GM12874 (cell line): Measurements from ENCODE around the gene HSBP1.

Experiments
- TF ChIP-seq, protein P1 (sequence below): IDR thresholded peaks from 2 replicates; pipeline ENCODE4 v1.5.1; 2011; ENCODE audit warnings: low read depth, mild to moderate bottlenecking, control low read depth, low read length, moderate library complexity; ENCODE audit not compliant: insufficient read depth

Gene HSBP1

DNA sequence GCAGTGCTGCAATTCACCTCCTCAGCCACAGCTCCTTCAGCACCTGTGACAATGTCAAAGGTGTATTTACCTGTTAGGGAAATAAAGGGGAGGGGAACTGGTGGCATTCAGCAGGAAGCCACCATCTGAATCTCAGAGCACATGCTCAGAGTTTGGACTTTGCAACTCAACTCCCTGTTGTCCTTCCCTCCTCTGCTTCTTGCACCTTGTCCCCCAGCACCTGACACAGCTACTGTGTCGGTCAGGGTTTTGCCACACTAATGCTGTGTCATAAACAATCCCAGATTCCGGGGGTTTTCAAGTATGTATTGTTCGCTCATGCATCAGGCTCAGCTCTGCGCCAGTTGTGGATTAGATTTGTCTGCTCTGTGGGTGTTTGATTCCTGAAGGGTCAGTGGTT lies 43.7 kb downstream of the HSBP1 start:
- TF ChIP-seq, protein P1, sequence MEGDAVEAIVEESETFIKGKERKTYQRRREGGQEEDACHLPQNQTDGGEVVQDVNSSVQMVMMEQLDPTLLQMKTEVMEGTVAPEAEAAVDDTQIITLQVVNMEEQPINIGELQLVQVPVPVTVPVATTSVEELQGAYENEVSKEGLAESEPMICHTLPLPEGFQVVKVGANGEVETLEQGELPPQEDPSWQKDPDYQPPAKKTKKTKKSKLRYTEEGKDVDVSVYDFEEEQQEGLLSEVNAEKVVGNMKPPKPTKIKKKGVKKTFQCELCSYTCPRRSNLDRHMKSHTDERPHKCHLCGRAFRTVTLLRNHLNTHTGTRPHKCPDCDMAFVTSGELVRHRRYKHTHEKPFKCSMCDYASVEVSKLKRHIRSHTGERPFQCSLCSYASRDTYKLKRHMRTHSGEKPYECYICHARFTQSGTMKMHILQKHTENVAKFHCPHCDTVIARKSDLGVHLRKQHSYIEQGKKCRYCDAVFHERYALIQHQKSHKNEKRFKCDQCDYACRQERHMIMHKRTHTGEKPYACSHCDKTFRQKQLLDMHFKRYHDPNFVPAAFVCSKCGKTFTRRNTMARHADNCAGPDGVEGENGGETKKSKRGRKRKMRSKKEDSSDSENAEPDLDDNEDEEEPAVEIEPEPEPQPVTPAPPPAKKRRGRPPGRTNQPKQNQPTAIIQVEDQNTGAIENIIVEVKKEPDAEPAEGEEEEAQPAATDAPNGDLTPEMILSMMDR: no peak

DNA sequence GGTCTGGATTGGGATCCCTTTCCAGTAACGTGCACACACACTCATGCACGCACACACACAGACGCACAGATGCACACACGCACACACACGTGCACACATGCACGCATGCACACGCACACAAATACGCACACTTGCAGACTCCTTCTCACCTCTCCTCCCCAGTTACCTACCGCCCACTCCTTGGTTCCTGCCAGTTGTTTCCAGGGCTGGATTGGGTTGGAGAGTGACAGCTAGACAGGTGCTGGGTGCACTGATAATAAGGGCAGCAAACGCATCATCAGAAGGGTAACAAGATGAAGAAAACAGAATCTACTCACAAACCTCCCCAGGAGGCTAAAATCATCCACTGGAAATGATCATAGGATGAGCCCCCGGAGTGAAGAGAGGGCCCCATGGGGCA lies 45.0 kb downstream of the HSBP1 start:
- TF ChIP-seq, protein P1: no peak

DNA sequence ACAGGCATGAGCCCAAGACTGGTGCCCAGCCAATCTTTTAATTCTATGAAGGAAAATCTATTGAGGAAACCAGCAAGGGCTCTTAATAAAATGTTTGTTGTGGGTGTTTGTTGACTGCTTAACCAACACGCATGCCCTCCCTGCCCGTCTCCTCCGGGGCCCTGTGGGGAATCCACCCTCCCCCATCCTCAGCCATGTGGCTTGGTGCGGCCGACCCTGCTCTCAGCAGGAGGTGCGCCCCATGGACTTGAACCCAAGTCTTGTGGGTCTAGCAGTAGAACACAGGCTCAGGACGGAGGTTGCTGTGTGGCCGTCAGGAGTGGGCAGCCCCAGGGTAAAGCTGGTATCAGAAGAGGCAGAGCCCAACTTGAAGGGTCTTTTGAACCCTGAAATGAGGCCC lies 46.1 kb downstream of the HSBP1 start:
- TF ChIP-seq, protein P1: no peak

DNA sequence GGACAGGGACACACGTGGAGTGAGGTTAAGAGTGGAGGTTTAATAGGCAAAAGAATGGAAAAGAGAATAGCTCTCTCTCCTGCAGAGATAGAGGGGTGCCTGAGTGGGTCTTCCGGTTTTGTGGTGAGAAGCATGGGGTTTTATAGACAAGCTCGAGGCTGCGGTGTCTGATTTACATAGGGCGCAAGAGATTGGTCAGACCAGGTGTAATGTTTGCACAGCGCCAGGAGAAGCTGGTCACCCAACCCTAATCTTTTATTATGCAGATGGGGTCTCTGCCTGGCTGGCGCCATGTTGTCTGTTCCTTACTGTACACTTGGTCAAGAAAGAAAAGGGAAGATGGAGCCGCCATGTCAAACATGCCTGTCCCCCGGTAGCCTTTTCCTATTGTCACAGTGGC lies 46.6 kb downstream of the HSBP1 start:
- TF ChIP-seq, protein P1: no peak

DNA sequence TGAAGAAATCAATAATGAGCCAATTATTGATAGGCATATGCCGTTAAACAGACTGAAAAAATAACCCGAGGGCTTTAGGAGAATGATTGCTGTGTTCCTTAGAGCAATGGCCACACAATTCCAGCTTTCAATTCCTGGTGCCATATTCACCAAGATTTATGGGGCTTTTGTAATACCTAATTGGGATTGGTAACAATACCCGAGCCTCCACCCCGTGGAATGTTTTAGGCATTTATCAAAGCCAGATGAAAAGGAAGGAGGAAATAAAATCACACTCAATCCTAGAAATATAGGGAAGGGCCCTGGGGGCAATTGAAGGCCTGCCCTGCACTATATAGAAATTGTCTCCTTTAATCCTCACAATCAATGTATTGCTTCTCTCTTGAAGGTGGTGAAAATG lies 49.0 kb downstream of the HSBP1 start:
- TF ChIP-seq, protein P1: no peak

DNA sequence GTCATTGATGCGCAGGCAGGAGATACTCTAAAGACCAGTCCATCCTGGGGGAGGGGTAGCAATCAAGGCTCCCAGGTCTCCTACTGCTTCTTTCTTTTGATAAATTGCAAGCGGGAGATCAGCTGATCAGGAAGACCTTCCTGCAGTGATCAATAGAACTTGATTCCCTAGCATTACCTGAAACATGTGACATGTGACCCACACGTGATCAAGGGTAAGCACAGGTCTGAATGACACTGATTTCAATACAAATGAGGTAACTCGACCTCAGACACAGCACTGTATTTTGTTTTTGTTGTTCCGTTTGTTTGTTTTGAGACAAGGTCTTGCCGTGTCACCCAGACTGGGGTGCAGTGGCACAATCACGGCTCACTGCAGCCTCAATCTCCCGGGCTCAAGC lies 51.5 kb downstream of the HSBP1 start:
- TF ChIP-seq, protein P1: no peak

DNA sequence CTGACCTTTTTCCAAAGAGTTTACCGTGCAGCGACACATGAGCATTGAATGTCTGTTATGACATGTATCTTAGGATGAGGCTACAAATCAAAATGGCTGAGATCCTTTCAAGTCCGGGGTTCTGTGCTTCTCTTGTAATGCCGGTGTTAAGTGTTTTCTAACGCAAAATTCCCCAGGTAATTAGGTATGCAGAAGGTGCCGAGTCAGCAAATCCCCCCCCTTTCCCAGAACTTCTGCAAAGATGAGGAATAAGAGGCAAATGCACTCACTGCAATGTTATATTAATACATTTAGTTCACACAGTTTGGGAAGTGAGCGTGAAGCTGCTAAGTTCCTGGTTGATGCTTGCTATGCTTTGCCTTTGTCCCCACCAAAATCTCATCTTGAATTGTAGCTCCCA lies 54.9 kb downstream of the HSBP1 start:
- TF ChIP-seq, protein P1: no peak

DNA sequence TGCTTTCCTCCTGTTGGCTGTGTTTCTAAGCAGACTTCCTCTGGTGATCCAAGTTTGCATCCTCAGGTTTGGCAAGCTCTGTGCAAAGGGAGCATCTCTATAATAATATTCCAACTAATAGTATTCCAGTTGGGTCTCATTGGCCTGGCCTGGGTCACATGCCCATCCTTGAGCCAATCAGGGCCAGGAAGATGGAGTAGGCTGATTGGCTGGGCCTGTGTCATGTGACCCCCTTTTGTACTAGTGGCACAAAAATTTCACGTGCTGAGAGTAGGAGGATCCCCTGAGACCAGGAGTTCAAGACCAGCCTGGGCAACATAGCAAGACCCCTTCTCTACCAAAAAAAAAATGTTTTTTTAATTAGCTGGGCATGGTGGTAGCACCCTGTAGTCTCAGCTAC lies 55.9 kb downstream of the HSBP1 start:
- TF ChIP-seq, protein P1: no peak
